Tibial nerve (tissue), 4 donors: ENCODE results near the gene SLC7A6. TPM values are rescaled to one million over a fixed set of nuclear protein-coding genes. Genes with fewer than 3 reads are reported as not detected.
A peak's percentile ranks its signal among the peaks of the same experiment; 100 is the strongest.

Experiments
- DNase-seq, 2 donors: peaks; one replicate each; pipeline ENCODE4 v3.0.0-alpha.2; 2019; ENCODE audit warnings: low spot score in 2 of 2
- H3K27ac ChIP-seq, 4 donors: fragments of 200-600 bp; sonication (generic) in 3 of 4; one replicate each; pipeline ENCODE4 v1.5.1; 2017 to 2019; ENCODE audit warnings: mild to moderate bottlenecking in 1 of 4
- H3K27me3 ChIP-seq, 2 donors: fragments of 200-600 bp; sonication (generic) in 1 of 2; one replicate each; pipeline versions ENCODE4 v1.5.1 to v1.6.0; 2017 to 2019
- H3K36me3 ChIP-seq, 3 donors: fragments of 200-600 bp; sonication (generic); one replicate each; pipeline ENCODE4 v1.5.1; 2018 to 2019
- H3K4me1 ChIP-seq, 4 donors: fragments of 200-600 bp; sonication (generic) in 3 of 4; one replicate each; pipeline ENCODE4 v1.5.1; 2017 to 2019
- H3K4me3 ChIP-seq, 4 donors: fragments of 200-600 bp; sonication (generic) in 3 of 4; one replicate each; pipeline ENCODE4 v1.5.1; 2017 to 2019; ENCODE audit warnings: mild to moderate bottlenecking in 1 of 4, moderate library complexity in 1 of 4
- H3K9me3 ChIP-seq, 4 donors: fragments of 200-600 bp; sonication (generic) in 3 of 4; one replicate each; pipeline ENCODE4 v1.5.1; 2017 to 2019
- CTCF ChIP-seq, 5 experiments: fragments of 200-600 bp in 3 of 5; fragments of 450-650 bp in 2 of 5; sonication (generic) in 3 of 5; IDR thresholded peaks; one replicate each; pipeline ENCODE4 v1.5.1; 2016 to 2019; ENCODE audit warnings: antibody characterized with exemption in 5 of 5, mild to moderate bottlenecking in 3 of 5, moderate library complexity in 2 of 5
- EP300 ChIP-seq, 2 donors: sonication (generic); formaldehyde crosslinking; IDR thresholded peaks; one replicate each; pipeline ENCODE4 v1.6.1; 2017; ENCODE audit warnings: antibody characterized with exemption in 2 of 2, mild to moderate bottlenecking in 1 of 2
- POLR2A ChIP-seq, 2 donors: fragments of 450-650 bp; IDR thresholded peaks; one replicate each; pipeline ENCODE4 v1.6.1; 2017; ENCODE audit warnings: antibody characterized with exemption in 2 of 2, mild to moderate bottlenecking in 2 of 2, moderate library complexity in 2 of 2
- WGBS, 2 donors: methylation state at CpG; one replicate each; pipeline ENCODE4 v1.1.5; 2018; 5-methylcytosine and 5-hydroxymethylcytosine counted together
- total RNA-seq, 4 donors: library from RNA; depleted of rRNA; stranded (reverse); fragments of >200 nt; gene quantifications; one replicate each; pipeline ENCODE4 v1.1.0, GENCODE V29; 2016

The SLC7A6 gene
- total RNA-seq, 4 donors from 2014 or later = 129 to 202 (median 181) TPM

GRCh38 chr16:68228652-68229051 is 35.7 kb upstream of the SLC7A6 start:
- DNase-seq = no peak
- TF ChIP-seq EP300 (IDR thresholded peaks at IDR 0.05) = no peak
- TF ChIP-seq POLR2A (IDR thresholded peaks at IDR 0.05) = no peak
- TF ChIP-seq CTCF (IDR thresholded peaks at IDR 0.05) = no peak
- H3K27me3 ChIP-seq = no peaks in the 10 kb centered on the region
- no peak overlapping the region for H3K4me3 ChIP-seq
- peaks cover 0 to 33% (median 0%) of the 10 kb centered on the region in 3 donors for H3K36me3 ChIP-seq
- no peaks in the 10 kb centered on the region for H3K9me3 ChIP-seq
- H3K4me1 ChIP-seq = peaks cover 0 to 26% (median 10%) of the 10 kb centered on the region in 4 donors
- H3K27ac ChIP-seq = peak overlapping the region in 1 of 4 donors; percentile 33
- WGBS, 2 donors = 72 to 73% methylated on average over 3 of the region's 3 CpGs

- TF ChIP-seq CTCF (IDR thresholded peaks at IDR 0.05) = peak; percentile 77 to 88 (median 85)
- TF ChIP-seq EP300 (IDR thresholded peaks at IDR 0.05) = no peak
- no peak for TF ChIP-seq POLR2A (IDR thresholded peaks at IDR 0.05)
- WGBS, 2 donors = 66 to 74% methylated on average over 4 of the region's 4 CpGs
- Histone ChIP-seq H3K27me3 (no peaks in the 10 kb centered on the region), H3K4me1 (peaks cover 0 to 33% (median 10%) of the 10 kb centered on the region in 4 donors), H3K36me3 (peaks cover 0 to 33% (median 0%) of the 10 kb centered on the region in 3 donors), H3K27ac (peak overlapping the region in 1 of 4 donors; percentile 33), H3K9me3 (no peaks in the 10 kb centered on the region), H3K4me3 (no peak overlapping the region)
- peak in 1 of 2 donors; percentile 57 for DNase-seq
Observed at GRCh38 chr16:68229431-68230175, 34.7 kb upstream of the SLC7A6 start.

- Histone ChIP-seq H3K36me3 (peaks cover 0 to 33% (median 0%) of the 10 kb centered on the region in 3 donors), H3K4me1 (peaks cover 0 to 38% (median 11%) of the 10 kb centered on the region in 4 donors), H3K4me3 (no peak overlapping the region), H3K27me3 (no peaks in the 10 kb centered on the region), H3K27ac (no peak overlapping the region), H3K9me3 (no peaks in the 10 kb centered on the region)
- 93 to 94% methylated on average over 9 of the region's 9 CpGs for WGBS, 2 donors
- TF ChIP-seq CTCF (IDR thresholded peaks at IDR 0.05) (no peak), POLR2A (IDR thresholded peaks at IDR 0.05) (no peak), EP300 (IDR thresholded peaks at IDR 0.05) (no peak)
- DNase-seq = no peak
Observed at GRCh38 chr16:68230176-68230571, 34.2 kb upstream of the SLC7A6 start.

- Histone ChIP-seq H3K27ac (no peak overlapping the region), H3K4me1 (peaks cover 0 to 46% (median 11%) of the 10 kb centered on the region in 4 donors), H3K27me3 (no peaks in the 10 kb centered on the region), H3K36me3 (peaks cover 0 to 33% (median 0%) of the 10 kb centered on the region in 3 donors), H3K4me3 (no peak overlapping the region), H3K9me3 (no peaks in the 10 kb centered on the region)
- TF ChIP-seq CTCF (IDR thresholded peaks at IDR 0.05) = no peak
- no peak for TF ChIP-seq POLR2A (IDR thresholded peaks at IDR 0.05)
- no peak for TF ChIP-seq EP300 (IDR thresholded peaks at IDR 0.05)
- DNase-seq = no peak
- WGBS, 2 donors = 87 to 89% methylated on average over 10 to 12 of the region's 12 CpGs
Observed at GRCh38 chr16:68230956-68231355, 33.4 kb upstream of the SLC7A6 start.

GRCh38 chr16:68231384-68232136 is 32.8 kb upstream of the SLC7A6 start:
- Histone ChIP-seq H3K4me3 (no peak overlapping the region), H3K27me3 (no peaks in the 10 kb centered on the region), H3K36me3 (peaks cover 0 to 28% (median 0%) of the 10 kb centered on the region in 3 donors), H3K9me3 (no peaks in the 10 kb centered on the region), H3K27ac (no peak overlapping the region), H3K4me1 (peaks cover 0 to 52% (median 14%) of the 10 kb centered on the region in 4 donors)
- no peak for DNase-seq
- TF ChIP-seq EP300 (IDR thresholded peaks at IDR 0.05) (no peak), POLR2A (IDR thresholded peaks at IDR 0.05) (no peak), CTCF (IDR thresholded peaks at IDR 0.05) (no peak)
- WGBS, 2 donors = 92 to 94% methylated on average over 23 to 26 of the region's 26 CpGs
